ENCODE measurements around the gene DPP7. TPM values are rescaled to one million over a fixed set of nuclear protein-coding genes. Genes with fewer than 3 reads are reported as not detected.

Gene DPP7
- total RNA-seq, 1 donor from 2014 or later = 6.1 TPM

DNA sequence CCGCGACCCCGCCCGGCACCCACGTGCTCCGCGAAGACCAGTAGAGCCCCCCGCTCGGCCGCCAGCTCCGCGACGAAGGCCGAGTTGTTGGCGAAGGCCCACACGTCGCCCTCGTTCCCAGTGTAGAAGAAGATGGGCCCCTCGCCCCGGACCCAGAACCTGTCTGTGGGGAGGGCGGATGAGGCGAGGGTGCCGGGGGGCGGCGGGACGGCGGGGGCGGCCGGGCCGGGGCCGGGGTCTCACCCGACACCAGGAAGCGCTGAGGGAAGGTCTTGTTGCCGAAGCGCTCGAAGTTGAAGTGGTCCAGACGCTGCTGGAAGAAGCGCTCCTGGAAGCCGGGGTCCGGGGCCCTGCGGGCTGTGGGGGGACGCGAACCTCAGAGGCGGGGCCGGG, 317 bp downstream of the DPP7 start:
- no peak for DNase-seq (ENCODE audit: low spot score)
- no peak overlapping the region for H3K4me3 Mint-ChIP-seq (ENCODE audit: unreplicated experiment)
- no peaks in the 10 kb centered on the region for H3K9me3 Mint-ChIP-seq (ENCODE audit: unreplicated experiment)
- TF ChIP-seq, protein P1, sequence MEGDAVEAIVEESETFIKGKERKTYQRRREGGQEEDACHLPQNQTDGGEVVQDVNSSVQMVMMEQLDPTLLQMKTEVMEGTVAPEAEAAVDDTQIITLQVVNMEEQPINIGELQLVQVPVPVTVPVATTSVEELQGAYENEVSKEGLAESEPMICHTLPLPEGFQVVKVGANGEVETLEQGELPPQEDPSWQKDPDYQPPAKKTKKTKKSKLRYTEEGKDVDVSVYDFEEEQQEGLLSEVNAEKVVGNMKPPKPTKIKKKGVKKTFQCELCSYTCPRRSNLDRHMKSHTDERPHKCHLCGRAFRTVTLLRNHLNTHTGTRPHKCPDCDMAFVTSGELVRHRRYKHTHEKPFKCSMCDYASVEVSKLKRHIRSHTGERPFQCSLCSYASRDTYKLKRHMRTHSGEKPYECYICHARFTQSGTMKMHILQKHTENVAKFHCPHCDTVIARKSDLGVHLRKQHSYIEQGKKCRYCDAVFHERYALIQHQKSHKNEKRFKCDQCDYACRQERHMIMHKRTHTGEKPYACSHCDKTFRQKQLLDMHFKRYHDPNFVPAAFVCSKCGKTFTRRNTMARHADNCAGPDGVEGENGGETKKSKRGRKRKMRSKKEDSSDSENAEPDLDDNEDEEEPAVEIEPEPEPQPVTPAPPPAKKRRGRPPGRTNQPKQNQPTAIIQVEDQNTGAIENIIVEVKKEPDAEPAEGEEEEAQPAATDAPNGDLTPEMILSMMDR (IDR thresholded peaks at IDR 0.05; ENCODE audit: unreplicated experiment) = no peak
- no peaks in the 10 kb centered on the region for H3K4me1 Mint-ChIP-seq (ENCODE audit: unreplicated experiment)
- no peak overlapping the region for H3K27ac Mint-ChIP-seq (ENCODE audit: unreplicated experiment)
- no peaks in the 10 kb centered on the region for H3K36me3 Mint-ChIP-seq (ENCODE audit: low read depth, unreplicated experiment)
- H3K27me3 Mint-ChIP-seq (ENCODE audit: unreplicated experiment) = peaks cover 7% of the 10 kb centered on the region

DNA sequence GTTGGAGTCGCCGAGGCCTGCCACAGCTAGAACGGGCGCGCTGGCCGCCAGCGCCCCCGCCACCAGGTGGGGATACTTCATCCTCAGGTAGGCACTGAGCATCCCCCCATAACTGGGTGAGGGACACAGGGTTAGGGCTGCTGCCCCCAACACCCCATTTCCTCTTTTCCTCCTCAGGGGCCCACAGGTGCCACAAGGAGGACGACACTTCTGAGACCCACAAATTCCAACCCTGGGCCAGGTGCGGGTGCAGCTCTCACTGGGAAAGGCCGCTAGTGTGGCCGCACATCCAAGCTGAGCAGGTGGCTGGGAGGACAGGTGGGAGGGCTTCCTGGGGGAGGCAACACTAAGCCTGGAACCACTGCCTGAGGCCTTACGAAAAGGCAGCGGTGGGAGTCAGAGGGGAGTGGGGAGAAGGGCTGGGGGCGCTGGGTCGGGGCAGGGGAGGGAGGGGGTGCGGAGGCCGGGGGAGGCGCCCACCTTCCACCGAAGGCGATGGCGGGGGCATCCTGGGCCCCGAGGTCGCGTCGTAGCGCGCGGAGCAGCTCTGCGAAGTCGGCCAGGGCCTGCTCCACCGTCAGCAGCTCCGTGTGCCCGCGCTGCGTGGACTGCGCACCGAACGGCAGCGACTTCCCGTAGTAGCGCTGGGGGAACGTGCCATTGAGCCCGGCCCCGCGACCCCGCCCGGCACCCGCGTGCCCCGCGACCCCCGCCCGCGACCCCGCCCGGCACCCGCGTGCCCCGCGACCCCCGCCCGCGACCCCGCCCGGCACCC, 961 bp downstream of the DPP7 start:
- peaks cover 10% of the 10 kb centered on the region for H3K27me3 Mint-ChIP-seq (ENCODE audit: unreplicated experiment)
- no peak for DNase-seq (ENCODE audit: low spot score)
- TF ChIP-seq, protein P1 (IDR thresholded peaks at IDR 0.05; ENCODE audit: unreplicated experiment) = no peak
- H3K27ac Mint-ChIP-seq (ENCODE audit: unreplicated experiment) = no peak overlapping the region
- no peaks in the 10 kb centered on the region for H3K9me3 Mint-ChIP-seq (ENCODE audit: unreplicated experiment)
- H3K4me3 Mint-ChIP-seq (ENCODE audit: unreplicated experiment) = no peak overlapping the region
- no peaks in the 10 kb centered on the region for H3K4me1 Mint-ChIP-seq (ENCODE audit: unreplicated experiment)
- H3K36me3 Mint-ChIP-seq (ENCODE audit: low read depth, unreplicated experiment) = no peaks in the 10 kb centered on the region

DNA sequence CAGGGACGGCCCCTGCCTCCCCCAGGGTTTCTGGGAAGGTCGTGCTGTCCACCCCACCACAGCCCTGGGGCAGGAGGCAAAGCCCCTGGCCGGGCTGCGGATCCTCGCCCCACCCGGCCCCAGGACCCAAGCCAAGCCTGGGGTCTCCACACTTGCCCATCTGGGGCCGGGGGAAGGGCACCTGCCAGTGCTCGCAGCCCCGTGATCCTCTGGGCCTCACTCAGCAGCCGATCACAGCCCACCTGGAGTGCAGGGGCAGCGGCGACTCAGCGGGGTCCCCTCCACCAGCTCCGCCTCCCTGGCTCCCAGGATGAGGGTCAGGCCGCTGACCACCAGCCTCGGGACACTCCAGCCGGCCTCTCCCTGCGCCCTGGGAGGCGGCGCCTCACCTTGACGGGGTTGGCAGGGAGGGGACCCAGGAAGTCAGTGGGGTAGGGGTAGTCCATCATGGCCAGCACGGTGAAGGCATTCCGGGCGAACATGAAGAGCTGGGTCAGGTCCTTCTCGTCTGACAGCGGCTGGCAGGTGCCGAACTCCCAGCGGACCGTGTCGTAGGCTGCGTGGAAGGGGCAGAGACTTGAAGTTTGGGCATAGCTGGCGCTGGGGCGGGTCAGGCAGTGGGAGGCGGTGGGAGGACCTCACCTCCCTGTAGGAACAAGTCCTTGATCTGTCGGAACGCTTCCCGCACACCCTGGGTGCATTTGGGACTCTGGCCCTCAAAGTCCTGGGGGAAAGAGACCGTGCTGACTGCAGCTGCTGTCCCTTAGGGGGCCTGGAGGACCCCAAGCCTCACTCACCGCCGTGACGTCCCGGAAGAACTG, 1.8 kb downstream of the DPP7 start:
- H3K27me3 Mint-ChIP-seq (ENCODE audit: unreplicated experiment) = peaks cover 10% of the 10 kb centered on the region
- TF ChIP-seq, protein P1 (IDR thresholded peaks at IDR 0.05; ENCODE audit: unreplicated experiment) = no peak
- no peak overlapping the region for H3K27ac Mint-ChIP-seq (ENCODE audit: unreplicated experiment)
- DNase-seq (ENCODE audit: low spot score) = no peak
- H3K4me3 Mint-ChIP-seq (ENCODE audit: unreplicated experiment) = no peak overlapping the region
- H3K9me3 Mint-ChIP-seq (ENCODE audit: unreplicated experiment) = no peaks in the 10 kb centered on the region
- H3K4me1 Mint-ChIP-seq (ENCODE audit: unreplicated experiment) = no peaks in the 10 kb centered on the region
- H3K36me3 Mint-ChIP-seq (ENCODE audit: low read depth, unreplicated experiment) = no peaks in the 10 kb centered on the region

DNA sequence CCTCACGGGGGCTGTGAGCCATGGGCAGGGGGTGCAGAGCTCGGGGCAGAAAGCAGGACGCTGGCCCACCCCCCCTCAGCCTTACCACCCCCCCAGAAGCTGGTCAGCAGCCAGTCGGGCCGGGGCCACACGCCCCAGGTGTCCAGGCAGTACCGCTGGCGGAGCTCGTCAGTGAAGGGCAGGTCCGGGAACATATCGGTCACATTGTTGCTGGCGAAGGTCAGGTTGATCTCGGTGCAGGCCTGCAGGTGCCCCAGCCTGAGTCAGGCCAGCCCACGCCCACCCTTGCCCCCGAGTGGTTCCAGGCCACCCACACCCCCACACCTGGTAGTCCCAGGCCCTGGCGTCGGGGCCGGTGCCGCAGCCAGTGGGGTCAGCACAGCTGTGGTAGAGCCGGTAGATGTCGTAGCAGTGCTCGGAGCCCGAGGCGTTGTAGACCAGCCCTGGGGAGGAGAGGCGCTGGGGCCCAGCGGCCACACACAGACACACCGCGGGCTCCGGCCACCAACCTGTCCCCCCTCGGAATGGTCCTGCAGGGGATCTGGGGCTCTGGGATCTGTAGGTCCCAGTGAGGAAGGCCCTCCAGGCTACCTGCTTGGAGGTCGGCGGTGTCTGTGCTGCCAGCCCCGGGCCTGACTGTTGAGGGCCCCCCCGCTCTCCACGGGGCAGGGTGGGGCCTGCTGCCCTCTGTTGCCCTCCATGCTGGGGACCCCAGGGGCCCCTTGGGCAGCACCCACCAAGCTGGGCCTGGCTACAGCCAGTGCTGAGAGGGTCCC, 2.6 kb downstream of the DPP7 start:
- Mint-ChIP-seq H3K36me3 (ENCODE audit: low read depth, unreplicated experiment) (no peaks in the 10 kb centered on the region), H3K9me3 (ENCODE audit: unreplicated experiment) (no peaks in the 10 kb centered on the region), H3K4me1 (ENCODE audit: unreplicated experiment) (no peaks in the 10 kb centered on the region), H3K27me3 (ENCODE audit: unreplicated experiment) (peaks cover 8% of the 10 kb centered on the region), H3K4me3 (ENCODE audit: unreplicated experiment) (no peak overlapping the region), H3K27ac (ENCODE audit: unreplicated experiment) (no peak overlapping the region)
- no peak for DNase-seq (ENCODE audit: low spot score)
- TF ChIP-seq, protein P1 (IDR thresholded peaks at IDR 0.05; ENCODE audit: unreplicated experiment) = no peak
